Adrenal gland (tissue), 12 donors: ENCODE results near the gene LIMS2. TPM values are rescaled to one million over a fixed set of nuclear protein-coding genes. Genes with fewer than 3 reads are reported as not detected.
A peak's percentile ranks its signal among the peaks of the same experiment; 100 is the strongest.

Experiments
- DNase-seq, 7 donors: peaks; one replicate each; pipeline ENCODE4 v3.0.0-alpha.2; 2019 to 2020
- H3K27ac ChIP-seq, 5 donors: fragments of 200-600 bp; sonication (generic) in 4 of 5; 1 replicate in 3 of 5; 2 replicates in 2 of 5; pipeline versions ENCODE4 v1.5.1 to v1.8.0; 2016 to 2020; ENCODE audit warnings: mild to moderate bottlenecking in 1 of 5
- H3K27me3 ChIP-seq: fragments of 200-600 bp; 2 replicates; pipeline ENCODE4 v1.8.0; 2021
- H3K36me3 ChIP-seq, 2 donors: fragments of 200-600 bp; replicated peaks in 1 of 2; 1 replicate in 1 of 2; 2 replicates in 1 of 2; pipeline versions ENCODE4 v1.5.1 to v1.8.0; 2018 to 2022
- H3K4me1 ChIP-seq, 2 donors: fragments of 200-600 bp; replicated peaks in 1 of 2; 1 replicate in 1 of 2; 2 replicates in 1 of 2; pipeline versions ENCODE4 v1.5.1 to v1.8.0; 2018 to 2021
- H3K4me3 ChIP-seq, 4 donors: fragments of 200-600 bp; sonication (generic) in 3 of 4; one replicate each; pipeline ENCODE4 v1.5.1; 2016 to 2018
- H3K9me3 ChIP-seq, 3 donors: fragments of 200-600 bp; sonication (generic) in 1 of 3; replicated peaks in 1 of 3; 1 replicate in 2 of 3; 2 replicates in 1 of 3; pipeline versions ENCODE4 v1.5.1 to v1.8.0; 2016 to 2021
- POLR2A ChIP-seq, 2 donors: fragments of 450-650 bp; IDR thresholded peaks; one replicate each; pipeline ENCODE4 v1.6.1; 2017; ENCODE audit warnings: antibody characterized with exemption in 2 of 2, mild to moderate bottlenecking in 2 of 2, moderate library complexity in 1 of 2
- WGBS, 4 donors: extraction: QIAGEN DNeasy Blood & Tissue Kit in 2 of 4; methylation state at CpG; one replicate each; pipeline versions ENCODE4 v1.1.5 to v1.1.7; 2013 to 2017; 5-methylcytosine and 5-hydroxymethylcytosine counted together
- intact Hi-C, 2 donors: fragments of 100-400 bp; cut with DNase I; formaldehyde crosslinking; loops; one replicate each; pipeline versions ENCODE4 v1.14.1 to v1.15.0; 2022 to 2023
- polyA plus RNA-seq, 3 donors: library from polyadenylated mRNA; stranded (reverse); fragments of 200-250 nt in 2 of 3; fragments of 350-450 nt in 1 of 3; fragmentation: Illumina TruSeq in 1 of 3; extraction: RNeasy Lipid Tissue Mini Kit (QIAGEN cat#74804) in 1 of 3; gene quantifications; one replicate each; pipeline ENCODE4 v1.2.3, GENCODE V29; 2013 to 2014
- total RNA-seq, 9 donors: library from RNA; depleted of rRNA in 4 of 9; stranded (reverse); fragments of >200 nt in 4 of 9; fragments of 120-200 nt in 1 of 9; fragmentation: NEBNext Ultra II Directional in 1 of 9; extraction: Animal tissue kit (Norgen Biotek cat#: 25700) in 1 of 9; gene quantifications; one replicate each; pipeline versions ENCODE4 v1.1.0 to v1.2.4, GENCODE V29; 2013 to 2023
- TF ChIP-seq, protein P1 (sequence below), 6 experiments: fragments of 450-650 bp in 4 of 6; fragments of 200-600 bp in 2 of 6; sonication (generic) in 1 of 6; IDR thresholded peaks; 1 replicate in 5 of 6; 2 replicates in 1 of 6; pipeline versions ENCODE4 v1.5.1 to v1.8.0; 2016 to 2021; ENCODE audit warnings: antibody characterized with exemption in 6 of 6, mild to moderate bottlenecking in 2 of 6, moderate library complexity in 1 of 6
- donor health status: healthy with polysubstance abuse.
- donor health status: Bipolar disorder and iron deficiency.
- donor health status: DM: yes; HTN: yes; CAD: no.
- donor health status: DM: no; HTN: no; CAD: no.
- donor health status: DM: no; HTN: no; CAD: no.
- donor health status: DM: yes; HTN: yes; CAD: no.

Gene LIMS2
- total and polyA plus RNA-seq, 12 donors, result 1.4 to 142 (median 16.1) TPM

DNA sequence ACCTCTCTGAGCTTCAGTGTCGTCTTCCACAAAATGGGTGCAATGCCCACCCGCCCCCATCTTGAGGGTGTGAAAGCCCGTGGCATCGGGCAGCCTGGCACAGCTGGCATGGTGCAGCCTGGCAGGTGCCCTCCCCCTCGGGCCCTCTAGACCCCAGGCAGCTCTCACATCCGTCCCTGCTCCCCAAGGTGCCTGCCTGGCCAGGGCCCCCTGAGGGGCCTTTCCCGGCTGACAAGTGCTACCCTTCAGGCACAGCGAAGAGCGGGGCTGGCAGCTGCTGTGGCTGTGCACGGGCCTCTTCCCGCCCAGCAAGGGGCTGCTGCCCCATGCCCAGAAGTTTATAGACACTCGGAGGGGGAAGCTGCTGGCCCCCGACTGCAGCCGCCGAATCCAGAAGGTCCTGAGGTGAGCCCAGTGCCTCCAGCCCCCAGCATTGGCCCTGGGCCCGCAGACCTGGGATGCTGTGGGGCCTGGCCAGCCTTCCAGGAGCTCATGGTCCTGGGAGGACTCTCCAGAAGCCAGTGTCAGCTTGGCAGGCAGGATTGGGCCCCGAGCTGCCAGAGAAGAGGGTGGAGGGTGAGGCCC lies 43.2 kb downstream of the LIMS2 start:
- intact Hi-C loops, result no loop called here
- Histone ChIP-seq H3K9me3 (no peaks in the 10 kb centered on the region), H3K36me3 (no peaks in the 10 kb centered on the region), H3K4me1 (no peaks in the 10 kb centered on the region), H3K27ac (no peak overlapping the region), H3K4me3 (no peak overlapping the region), H3K27me3 (no peaks in the 10 kb centered on the region)
- no peak for DNase-seq
- 84 to 91% (median 87%) methylated on average over 7 to 17 of the region's 17 CpGs for WGBS, 4 donors
- TF ChIP-seq, protein P1, sequence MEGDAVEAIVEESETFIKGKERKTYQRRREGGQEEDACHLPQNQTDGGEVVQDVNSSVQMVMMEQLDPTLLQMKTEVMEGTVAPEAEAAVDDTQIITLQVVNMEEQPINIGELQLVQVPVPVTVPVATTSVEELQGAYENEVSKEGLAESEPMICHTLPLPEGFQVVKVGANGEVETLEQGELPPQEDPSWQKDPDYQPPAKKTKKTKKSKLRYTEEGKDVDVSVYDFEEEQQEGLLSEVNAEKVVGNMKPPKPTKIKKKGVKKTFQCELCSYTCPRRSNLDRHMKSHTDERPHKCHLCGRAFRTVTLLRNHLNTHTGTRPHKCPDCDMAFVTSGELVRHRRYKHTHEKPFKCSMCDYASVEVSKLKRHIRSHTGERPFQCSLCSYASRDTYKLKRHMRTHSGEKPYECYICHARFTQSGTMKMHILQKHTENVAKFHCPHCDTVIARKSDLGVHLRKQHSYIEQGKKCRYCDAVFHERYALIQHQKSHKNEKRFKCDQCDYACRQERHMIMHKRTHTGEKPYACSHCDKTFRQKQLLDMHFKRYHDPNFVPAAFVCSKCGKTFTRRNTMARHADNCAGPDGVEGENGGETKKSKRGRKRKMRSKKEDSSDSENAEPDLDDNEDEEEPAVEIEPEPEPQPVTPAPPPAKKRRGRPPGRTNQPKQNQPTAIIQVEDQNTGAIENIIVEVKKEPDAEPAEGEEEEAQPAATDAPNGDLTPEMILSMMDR (IDR thresholded peaks at IDR 0.05), result no peak
- no peak for TF ChIP-seq POLR2A (IDR thresholded peaks at IDR 0.05)

DNA sequence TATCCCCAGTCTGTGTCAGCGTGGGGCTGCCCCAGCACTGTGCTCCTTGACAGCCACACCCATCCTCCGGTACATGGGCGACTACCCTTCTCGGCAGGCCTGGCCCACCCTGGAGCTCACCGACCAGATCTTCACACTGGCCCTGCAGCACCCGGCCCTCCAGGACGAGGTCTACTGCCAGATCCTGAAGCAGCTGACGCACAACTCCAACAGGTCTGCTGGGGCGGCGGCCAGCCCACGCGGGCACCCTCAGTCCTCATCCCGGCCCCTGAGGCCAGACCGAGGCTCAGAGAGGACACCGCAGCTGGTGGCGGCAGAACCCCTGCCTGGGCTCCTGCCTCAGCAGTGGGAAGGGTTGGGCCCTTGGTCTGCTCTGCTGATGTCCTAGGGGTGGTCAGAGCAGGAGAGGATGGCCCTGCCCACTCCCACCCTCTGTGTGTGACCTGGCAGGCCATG lies 43.8 kb downstream of the LIMS2 start:
- TF ChIP-seq, protein P1 (IDR thresholded peaks at IDR 0.05), result no peak
- no peak for TF ChIP-seq POLR2A (IDR thresholded peaks at IDR 0.05)
- H3K27ac ChIP-seq, result no peak overlapping the region
- no peaks in the 10 kb centered on the region for H3K36me3 ChIP-seq
- WGBS, 4 donors, result 67 to 91% (median 88%) methylated on average over 1 to 16 of the region's 16 CpGs; no CpG with 5 or more reads in 1 of the 4 donors
- DNase-seq, result no peak
- intact Hi-C loops, result no loop called here
- no peaks in the 10 kb centered on the region for H3K4me1 ChIP-seq
- H3K9me3 ChIP-seq, result no peaks in the 10 kb centered on the region
- H3K4me3 ChIP-seq, result no peak overlapping the region
- H3K27me3 ChIP-seq, result no peaks in the 10 kb centered on the region

DNA sequence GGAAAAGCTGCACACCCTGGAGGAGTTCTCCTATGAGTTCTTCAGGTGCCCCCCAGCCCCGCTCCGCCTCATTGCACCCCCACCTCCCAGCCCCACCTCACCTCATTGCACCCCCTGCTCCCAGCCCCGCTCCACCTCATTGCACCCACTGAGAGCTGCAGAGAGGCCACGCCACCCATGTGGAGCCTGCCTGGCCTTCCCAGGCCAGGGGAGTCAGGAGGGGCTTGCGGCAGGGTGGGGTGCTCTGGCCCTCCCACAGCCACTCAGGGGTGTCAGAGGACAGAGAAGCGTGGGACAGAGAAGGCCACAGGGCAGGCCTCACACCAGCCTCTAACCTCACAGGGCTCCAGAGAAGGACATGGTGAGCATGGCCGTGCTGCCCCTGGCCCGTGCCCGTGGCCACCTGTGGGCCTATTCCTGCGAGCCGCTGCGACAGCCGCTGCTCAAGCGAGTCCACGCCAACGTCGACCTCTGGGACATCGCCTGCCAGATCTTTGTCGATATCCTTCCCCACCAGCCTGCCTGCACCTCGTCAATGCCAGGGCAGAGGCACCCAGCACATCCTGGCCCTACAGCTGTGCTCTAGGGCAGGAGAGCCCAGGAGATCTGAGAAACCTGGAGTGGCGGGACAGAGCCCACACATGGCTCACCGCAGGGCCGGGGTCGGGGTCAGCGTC lies 44.3 kb downstream of the LIMS2 start:
- Histone ChIP-seq H3K36me3 (no peaks in the 10 kb centered on the region), H3K4me3 (no peak overlapping the region), H3K27ac (no peak overlapping the region), H3K4me1 (no peaks in the 10 kb centered on the region), H3K9me3 (no peaks in the 10 kb centered on the region), H3K27me3 (no peaks in the 10 kb centered on the region)
- DNase-seq, result no peak
- intact Hi-C loops, result no loop called here
- 90 to 93% (median 92%) methylated on average over 9 to 25 of the region's 25 CpGs for WGBS, 4 donors
- no peak for TF ChIP-seq POLR2A (IDR thresholded peaks at IDR 0.05)
- TF ChIP-seq, protein P1 (IDR thresholded peaks at IDR 0.05), result no peak

DNA sequence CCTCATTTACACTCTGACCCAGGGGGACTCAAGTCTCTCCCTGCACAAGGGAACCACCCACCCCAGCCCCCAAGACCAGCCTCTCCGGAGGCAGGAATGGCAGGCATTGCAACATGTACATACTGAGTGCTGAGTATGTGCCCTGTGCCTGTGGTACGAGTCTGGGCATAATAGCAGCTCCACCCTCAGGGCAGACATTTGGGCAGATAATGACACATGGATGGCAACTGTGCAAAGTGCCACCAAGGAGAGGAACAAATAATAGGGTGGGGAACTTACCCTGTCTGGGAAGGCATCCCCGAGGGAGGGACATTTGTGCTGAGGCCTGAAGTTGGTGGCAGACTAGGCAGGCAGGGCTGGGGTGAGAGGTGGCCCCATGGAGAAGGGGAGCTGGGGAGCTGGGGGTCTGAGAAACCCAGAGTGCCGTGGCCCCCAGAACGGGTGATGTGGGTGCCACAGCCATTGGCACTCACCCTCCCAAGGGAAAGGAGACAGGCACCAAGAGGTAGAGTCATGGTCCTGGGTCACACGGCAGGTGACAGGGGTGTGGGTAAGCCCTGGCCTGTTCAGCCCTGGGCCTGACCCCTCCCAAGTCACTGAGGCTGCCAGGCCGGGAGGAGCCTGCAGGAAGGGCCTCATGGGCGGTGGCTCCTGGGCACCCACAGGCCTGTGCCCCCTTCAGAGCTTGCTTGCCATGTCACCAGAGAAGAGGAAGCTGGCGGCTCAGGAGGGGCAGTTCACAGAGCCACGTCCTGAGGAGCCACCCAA lies 45.0 kb downstream of the LIMS2 start:
- 68 to 78% (median 74%) methylated on average over 5 to 10 of the region's 10 CpGs for WGBS, 4 donors
- no peaks in the 10 kb centered on the region for H3K4me1 ChIP-seq

More for the DNA sequence above, 45.0 kb downstream of the LIMS2 start:
- Histone ChIP-seq H3K9me3 (no peaks in the 10 kb centered on the region), H3K27me3 (no peaks in the 10 kb centered on the region), H3K27ac (no peak overlapping the region), H3K36me3 (no peaks in the 10 kb centered on the region), H3K4me3 (no peak overlapping the region)
- DNase-seq, result peak in 1 of 7 donors; percentile 14
- intact Hi-C loops, result no loop called here
- no peak for TF ChIP-seq POLR2A (IDR thresholded peaks at IDR 0.05)
- TF ChIP-seq, protein P1 (IDR thresholded peaks at IDR 0.05), result no peak
